ENCODE measurements around the gene ALKBH6. TPM values are rescaled to one million over a fixed set of nuclear protein-coding genes. Genes with fewer than 3 reads are reported as not detected.

ALKBH6 gene
- total and polyA plus RNA-seq, 2 of the 13 experiments (the other 11 are each of a cell fraction or from before 2014, with no cell fraction given), result 13.7 to 18.1 TPM

DNA sequence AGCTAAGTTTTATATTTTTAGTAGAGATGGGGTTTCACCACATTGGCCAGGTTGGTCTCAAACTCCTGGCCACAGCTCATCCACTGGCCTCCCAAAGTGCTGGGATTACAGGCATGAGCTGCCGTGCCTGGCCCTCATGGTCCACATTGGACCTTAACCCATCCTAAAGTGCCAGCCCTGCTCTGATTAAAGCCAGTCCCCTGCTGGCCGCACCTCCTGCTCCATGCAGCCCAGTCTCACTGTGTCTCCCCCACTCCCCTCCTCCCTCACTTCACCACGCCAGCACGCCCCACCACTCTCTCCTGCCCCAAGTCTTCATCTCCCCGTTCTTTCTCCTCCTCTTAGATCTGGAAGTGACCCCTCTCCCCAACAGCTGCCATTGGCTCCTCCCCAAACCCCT, 35.7 kb downstream of the ALKBH6 start (continued):
- TF ChIP-seq MTF2 (CRISPR knock-in tag; IDR thresholded peaks at IDR 0.05; ENCODE audit: borderline replicate concordance) (no peak), HNRNPK (IDR thresholded peaks at IDR 0.05; ENCODE audit: low read depth, low read length, poor library complexity, severe bottlenecking) (no peak), ATM (IDR thresholded peaks at IDR 0.05; ENCODE audit: borderline replicate concordance) (no peak), ZKSCAN5 (CRISPR knock-in tag; IDR thresholded peaks at IDR 0.05) (no peak), ZNF737 (CRISPR knock-in tag; IDR thresholded peaks at IDR 0.05; ENCODE audit: borderline replicate concordance) (no peak), NPAS2 (CRISPR knock-in tag; IDR thresholded peaks at IDR 0.05; ENCODE audit: borderline replicate concordance) (no peak), NAIF1 (CRISPR knock-in tag; IDR thresholded peaks at IDR 0.05; ENCODE audit: borderline replicate concordance) (no peak), EHMT2 (IDR thresholded peaks at IDR 0.05; ENCODE audit: borderline replicate concordance, low read depth, low read length) (no peak), THAP11 (CRISPR knock-in tag; IDR thresholded peaks at IDR 0.05) (no peak), CREM (IDR thresholded peaks at IDR 0.05) (no peak), CREM (CRISPR knock-in tag; IDR thresholded peaks at IDR 0.05) (no peak)
- TF ChIP-seq, protein P1, sequence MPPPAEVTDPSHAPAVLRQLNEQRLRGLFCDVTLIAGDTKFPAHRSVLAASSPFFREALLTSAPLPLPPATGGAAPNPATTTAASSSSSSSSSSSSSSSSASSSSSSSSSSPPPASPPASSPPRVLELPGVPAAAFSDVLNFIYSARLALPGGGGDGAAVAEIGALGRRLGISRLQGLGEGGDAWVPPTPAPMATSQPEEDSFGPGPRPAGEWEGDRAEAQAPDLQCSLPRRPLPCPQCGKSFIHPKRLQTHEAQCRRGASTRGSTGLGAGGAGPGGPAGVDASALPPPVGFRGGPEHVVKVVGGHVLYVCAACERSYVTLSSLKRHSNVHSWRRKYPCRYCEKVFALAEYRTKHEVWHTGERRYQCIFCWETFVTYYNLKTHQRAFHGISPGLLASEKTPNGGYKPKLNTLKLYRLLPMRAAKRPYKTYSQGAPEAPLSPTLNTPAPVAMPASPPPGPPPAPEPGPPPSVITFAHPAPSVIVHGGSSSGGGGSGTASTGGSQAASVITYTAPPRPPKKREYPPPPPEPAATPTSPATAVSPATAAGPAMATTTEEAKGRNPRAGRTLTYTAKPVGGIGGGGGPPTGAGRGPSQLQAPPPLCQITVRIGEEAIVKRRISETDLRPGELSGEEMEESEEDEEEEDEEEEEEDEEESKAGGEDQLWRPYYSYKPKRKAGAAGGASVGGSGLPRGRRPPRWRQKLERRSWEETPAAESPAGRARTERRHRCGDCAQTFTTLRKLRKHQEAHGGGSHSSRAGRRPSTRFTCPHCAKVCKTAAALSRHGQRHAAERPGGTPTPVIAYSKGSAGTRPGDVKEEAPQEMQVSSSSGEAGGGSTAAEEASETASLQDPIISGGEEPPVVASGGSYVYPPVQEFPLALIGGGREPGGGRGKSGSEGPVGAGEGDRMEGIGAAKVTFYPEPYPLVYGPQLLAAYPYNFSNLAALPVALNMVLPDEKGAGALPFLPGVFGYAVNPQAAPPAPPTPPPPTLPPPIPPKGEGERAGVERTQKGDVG (CRISPR knock-in tag; IDR thresholded peaks at IDR 0.05; ENCODE audit: borderline replicate concordance), result no peak
- TF ChIP-seq, protein P2, sequence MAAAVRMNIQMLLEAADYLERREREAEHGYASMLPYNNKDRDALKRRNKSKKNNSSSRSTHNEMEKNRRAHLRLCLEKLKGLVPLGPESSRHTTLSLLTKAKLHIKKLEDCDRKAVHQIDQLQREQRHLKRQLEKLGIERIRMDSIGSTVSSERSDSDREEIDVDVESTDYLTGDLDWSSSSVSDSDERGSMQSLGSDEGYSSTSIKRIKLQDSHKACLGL (CRISPR knock-in tag; IDR thresholded peaks at IDR 0.05), result no peak

All from HepG2 (cell line).